Activated CD4-positive, alpha-beta T cell treated with anti-CD3 and anti-CD28 coated beads for 24 hours (primary cell): ENCODE data around the gene MRPL44.

Experiments
- DNase-seq, 2 donors: peaks; one replicate each; pipeline ENCODE4 v3.0.0-alpha.2; 2020; ENCODE audit warnings: low read depth in 2 of 2

The MRPL44 gene

GRCh38 chr2:223957092-223957851, at the start of gene MRPL44:
TSS of gene MRPL44 (plus strand) at chr2:223957463. CDS start at chr2:223957473, 10 bp downstream.
- DNase-seq = peak; percentile 95 to 97

- DNase-seq = no peak
Observed at GRCh38 chr2:223908304-223908998, 48.8 kb upstream of the MRPL44 start.

GRCh38 chr2:223909001-223909741, 48.1 kb upstream of the MRPL44 start:
- DNase-seq = no peak

DNA sequence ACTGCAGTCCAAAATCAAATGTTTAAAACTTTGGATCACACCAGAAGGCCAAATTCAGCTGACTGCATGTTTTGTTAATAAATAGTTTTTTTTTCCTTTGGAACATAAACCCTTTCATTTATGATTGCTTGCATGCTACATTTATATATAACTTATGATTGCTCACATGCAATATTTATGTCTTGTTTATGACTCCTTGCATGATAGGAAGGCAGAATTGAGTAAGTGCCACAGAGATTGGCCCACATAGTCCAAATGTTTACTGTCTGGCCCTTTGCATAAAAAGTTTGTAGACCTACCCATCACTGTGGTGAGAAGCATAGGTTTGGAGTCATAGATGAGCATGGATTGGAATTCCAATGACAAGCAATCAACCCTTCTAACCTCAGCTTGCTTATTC, 42.9 kb upstream of the MRPL44 start:
- no peak for DNase-seq

DNA sequence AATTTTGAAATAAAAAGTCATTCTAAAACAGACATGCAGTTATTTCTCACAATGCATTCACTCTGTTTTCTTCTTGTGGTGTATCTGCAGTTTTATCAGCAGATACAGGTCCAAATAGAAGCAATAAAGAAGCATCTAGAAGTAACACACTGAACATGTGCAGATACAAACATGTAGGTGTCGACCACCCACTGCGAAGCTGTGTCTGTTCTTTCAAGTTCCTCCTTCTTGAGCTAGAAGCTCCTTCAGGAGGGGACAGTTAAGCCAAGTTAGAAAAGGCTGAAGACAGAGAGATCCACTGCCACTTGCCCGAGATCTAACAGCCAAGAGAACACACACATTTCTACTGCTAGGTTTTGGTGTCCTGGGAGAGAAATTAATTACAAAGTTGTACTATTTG, 42.2 kb upstream of the MRPL44 start:
- no peak for DNase-seq

- DNase-seq = no peak
Observed at GRCh38 chr2:223916181-223916920, 40.9 kb upstream of the MRPL44 start.

- DNase-seq = no peak
Observed at GRCh38 chr2:223918671-223919134, 38.6 kb upstream of the MRPL44 start.

DNA sequence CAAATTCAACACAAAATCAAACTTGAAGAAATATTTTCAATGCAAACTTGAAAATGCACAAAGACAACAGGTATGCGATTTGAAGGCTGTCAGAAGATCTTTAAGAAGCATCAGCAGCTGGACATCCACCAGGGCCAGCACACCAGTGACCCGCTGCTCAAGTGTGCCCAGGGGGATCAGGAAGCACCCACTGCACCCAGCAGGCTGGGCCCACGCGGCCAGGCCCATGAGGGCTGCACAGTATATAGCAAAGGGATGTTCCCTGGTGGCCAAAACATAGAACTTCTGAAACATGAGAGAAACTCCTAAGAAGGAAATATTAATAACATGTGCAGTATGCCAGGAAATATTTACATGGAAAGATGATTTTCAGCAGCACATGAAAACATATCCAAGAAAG, 37.2 kb upstream of the MRPL44 start:
- no peak for DNase-seq

- DNase-seq = no peak
Observed at GRCh38 chr2:223921204-223921603, 36.1 kb upstream of the MRPL44 start.

- no peak for DNase-seq
Observed at GRCh38 chr2:223922308-223922707, 35.0 kb upstream of the MRPL44 start.

DNA sequence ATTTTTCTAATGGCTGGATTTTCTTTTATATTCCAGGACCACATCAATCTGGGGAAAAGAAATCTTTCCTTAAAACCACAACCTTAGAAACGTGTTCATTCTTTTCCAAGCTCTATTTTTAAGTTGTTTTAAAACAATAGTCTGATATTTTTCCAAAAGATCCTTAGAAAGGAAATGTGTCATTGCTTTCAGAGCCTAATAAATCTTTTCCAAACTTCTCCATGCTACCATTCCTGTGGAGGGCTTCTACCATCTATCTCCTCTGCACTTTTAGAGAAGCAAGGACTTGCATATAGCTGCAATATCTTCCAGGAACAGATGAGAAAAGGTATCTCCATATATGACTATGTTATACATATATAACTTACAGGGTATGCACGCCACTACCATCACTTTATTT, 33.3 kb upstream of the MRPL44 start:
- DNase-seq = no peak

- no peak for DNase-seq
Observed at GRCh38 chr2:223925106-223925505, 32.2 kb upstream of the MRPL44 start.

DNA sequence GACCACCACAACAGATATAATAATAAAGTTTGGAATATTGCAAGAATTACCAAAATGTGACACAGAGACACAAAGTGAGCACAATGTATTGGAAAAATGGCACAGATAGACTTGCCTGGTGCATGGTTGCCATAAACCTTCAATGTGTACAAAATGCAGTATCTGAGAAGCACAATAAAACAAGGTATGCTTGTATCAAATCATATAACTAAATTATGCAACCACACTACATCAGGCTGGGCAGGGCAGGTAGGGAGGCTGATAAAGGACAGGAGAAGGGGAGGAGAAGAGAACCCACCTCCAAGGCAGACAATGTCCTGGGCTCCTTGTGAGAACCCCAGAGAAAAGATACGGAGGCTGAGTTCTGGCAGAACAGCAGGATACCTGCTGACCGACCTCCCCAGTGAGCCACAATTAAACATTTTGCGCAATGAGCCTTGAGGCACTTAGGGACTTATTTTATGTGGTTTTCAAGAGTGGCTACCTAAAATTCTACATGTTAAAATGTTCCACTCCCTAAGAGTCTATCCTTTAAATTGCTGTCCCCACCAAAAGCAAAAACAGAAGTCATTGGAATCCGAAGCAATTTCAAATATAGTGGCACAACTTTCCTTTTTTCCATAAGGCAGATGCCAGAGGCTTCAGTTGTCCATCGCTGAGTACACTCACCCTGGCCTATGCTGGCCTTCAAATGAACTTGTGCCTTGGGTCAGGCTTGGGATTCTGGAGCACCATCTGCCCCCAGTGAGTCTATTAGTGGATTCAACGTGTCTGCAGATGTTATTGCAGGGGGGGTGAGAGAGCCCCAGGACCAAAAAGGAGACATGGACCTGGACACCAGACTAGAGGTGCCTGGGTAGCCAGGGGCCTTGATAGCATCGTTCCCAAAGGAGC, 28.9 kb upstream of the MRPL44 start:
- no peak for DNase-seq

GRCh38 chr2:223929571-223930102, 27.6 kb upstream of the MRPL44 start:
- DNase-seq = no peak

- no peak for DNase-seq
Observed at GRCh38 chr2:223930103-223930976, 26.9 kb upstream of the MRPL44 start.

DNA sequence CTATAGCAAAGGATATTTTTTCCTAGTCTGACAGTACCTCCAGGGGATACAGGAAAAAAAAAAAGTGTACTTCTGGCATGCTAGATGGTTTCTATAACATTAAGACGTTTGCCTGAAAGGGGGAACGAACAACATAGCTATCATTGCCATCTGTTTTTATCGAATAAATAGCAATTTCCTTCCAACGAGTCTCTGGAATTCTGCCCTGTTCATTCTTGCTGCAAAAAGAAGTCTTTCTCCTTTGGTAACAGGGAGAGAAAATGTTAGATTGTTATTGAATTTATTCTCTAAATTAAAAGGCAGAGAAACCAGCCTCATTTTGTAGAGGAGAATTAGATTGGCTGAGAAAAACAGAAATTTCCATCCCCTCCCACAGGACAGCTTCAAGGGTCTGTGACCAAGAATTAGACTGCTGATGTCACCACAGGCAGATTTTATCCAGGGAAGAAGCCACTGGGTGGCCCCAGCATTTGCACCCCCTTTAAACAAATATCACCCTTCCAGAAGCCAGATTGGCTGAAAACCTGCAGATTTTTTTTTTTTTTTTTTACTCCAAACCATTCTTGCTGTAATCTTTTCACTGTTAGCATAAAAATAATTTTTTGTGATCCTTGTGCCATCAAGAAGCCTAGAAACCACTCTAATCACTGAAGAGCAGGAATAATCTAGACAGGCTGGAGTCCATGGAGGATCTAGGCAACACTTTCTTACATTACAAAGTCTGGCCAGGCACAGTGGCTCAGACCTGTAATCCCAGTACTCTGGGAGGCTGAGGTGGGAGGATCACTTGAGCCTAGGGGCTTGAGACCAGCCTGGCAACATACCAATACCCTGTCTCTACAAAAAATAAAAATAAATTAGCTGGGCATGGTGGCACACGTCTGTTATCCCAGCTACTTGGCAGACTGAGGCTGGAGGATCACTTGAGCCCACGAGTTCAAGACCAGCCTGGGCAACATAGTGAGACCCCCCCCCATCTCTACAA, 24.2 kb upstream of the MRPL44 start:
- DNase-seq = no peak

DNA sequence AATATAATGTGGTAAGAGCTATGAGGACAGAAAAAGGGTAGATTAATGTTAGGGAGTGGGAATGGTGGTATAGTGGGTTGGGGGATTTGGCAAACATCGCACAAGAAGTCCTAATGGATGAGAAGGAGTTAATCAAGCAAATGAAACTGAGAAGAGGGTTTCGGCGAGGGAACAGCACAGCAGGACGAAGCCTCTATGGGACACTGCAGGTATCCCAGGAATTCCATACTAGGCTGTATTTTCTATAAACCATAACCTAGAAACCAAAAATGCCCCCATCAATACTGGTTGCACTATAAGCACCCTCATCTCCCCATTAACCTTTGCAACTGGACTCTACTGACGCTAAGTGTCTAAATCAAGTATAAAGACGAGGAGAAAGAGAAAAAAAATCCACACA, 22.4 kb upstream of the MRPL44 start:
- DNase-seq = no peak

- DNase-seq = no peak
Observed at GRCh38 chr2:223935459-223936125, 21.7 kb upstream of the MRPL44 start.
